Naive thymus-derived CD4-positive, alpha-beta T cell (primary cell): ENCODE measurements around the gene BAIAP2. TPM values are rescaled to one million over a fixed set of nuclear protein-coding genes. Genes with fewer than 3 reads are reported as not detected.
A peak's percentile ranks its signal among the peaks of the same experiment; 100 is the strongest.

Source experiments
- ATAC-seq: fragments of 150-1000 bp; cut with Tn5 transposase; 2 replicates; pipeline ENCODE4 v1.10.0; 2021; ENCODE audit warnings: mild to moderate bottlenecking, moderate library complexity
- CTCF ChIA-PET: fragments of 350-600 bp; sonication (Branson Sonifier 250); formaldehyde crosslinking; loops from one replicate; lab custom pipeline; 2021; ENCODE audit warnings: antibody characterized with exemption; lab: Charles Lee
- POLR2A ChIA-PET: fragments of 350-600 bp; sonication (Branson Sonifier 250); formaldehyde crosslinking; loops from one replicate; lab custom pipeline; 2021; ENCODE audit warnings: antibody characterized with exemption, inconsistent platforms; lab: Charles Lee
- DNase-seq, 9 donors: peaks; one replicate each; pipeline versions ENCODE4 v3.0.0 to v3.0.0-alpha.2; 2020 to 2022; ENCODE audit warnings: mixed read lengths in 1 of 9
- H3K27ac ChIP-seq: one replicate; pipeline ENCODE4 v1.7.0; 2013; ENCODE audit warnings: mild to moderate bottlenecking, low read depth, low read length, moderate library complexity
- H3K27me3 ChIP-seq, 2 donors: one replicate each; pipeline ENCODE4 v1.7.0; 2013; ENCODE audit warnings: low read length in 2 of 2, mild to moderate bottlenecking in 2 of 2, moderate library complexity in 2 of 2; ENCODE audit not compliant: control insufficient read depth in 2 of 2, insufficient read depth in 2 of 2
- H3K36me3 ChIP-seq, 3 experiments: 1 replicate in 2 of 3; 2 replicates in 1 of 3; pipeline ENCODE4 v1.7.0; 2013; ENCODE audit warnings: low read length in 3 of 3, mild to moderate bottlenecking in 3 of 3, moderate library complexity in 1 of 3; ENCODE audit not compliant: insufficient read depth in 3 of 3, control insufficient read depth in 2 of 3
- H3K4me1 ChIP-seq, 2 donors: one replicate each; pipeline ENCODE4 v1.7.0; 2013; ENCODE audit warnings: low read length in 2 of 2, mild to moderate bottlenecking in 2 of 2, moderate library complexity in 1 of 2; ENCODE audit not compliant: control insufficient read depth in 2 of 2, insufficient read depth in 2 of 2
- H3K4me3 ChIP-seq: 2 replicates; pipeline ENCODE4 v1.7.0; 2013; ENCODE audit warnings: mild to moderate bottlenecking, low read length
- H3K9me3 ChIP-seq, 3 experiments: 1 replicate in 2 of 3; 2 replicates in 1 of 3; pipeline ENCODE4 v1.7.0; 2013; ENCODE audit warnings: low read length in 3 of 3; ENCODE audit not compliant: control insufficient read depth in 2 of 3
- H3K27ac Mint-ChIP-seq, 9 donors: one replicate each; pipeline ENCODE4 v1.8.0; 2020 to 2022; ENCODE audit warnings: mixed read lengths in 9 of 9, mild to moderate bottlenecking in 8 of 9, moderate library complexity in 5 of 9, inconsistent platforms in 2 of 9
- H3K27me3 Mint-ChIP-seq, 5 donors: one replicate each; pipeline ENCODE4 v1.8.0; 2021 to 2022; ENCODE audit warnings: mixed read lengths in 5 of 5, mild to moderate bottlenecking in 1 of 5
- H3K36me3 Mint-ChIP-seq, 5 donors: one replicate each; pipeline ENCODE4 v1.8.0; 2020 to 2022; ENCODE audit warnings: mixed read lengths in 5 of 5, mild to moderate bottlenecking in 3 of 5, inconsistent platforms in 1 of 5
- H3K4me1 Mint-ChIP-seq, 7 donors: one replicate each; pipeline ENCODE4 v1.8.0; 2020 to 2022; ENCODE audit warnings: mixed read lengths in 7 of 7, mild to moderate bottlenecking in 3 of 7, inconsistent platforms in 1 of 7
- H3K4me3 Mint-ChIP-seq, 10 donors: one replicate each; pipeline ENCODE4 v1.8.0; 2020 to 2022; ENCODE audit warnings: mild to moderate bottlenecking in 10 of 10, mixed read lengths in 10 of 10, moderate library complexity in 6 of 10, inconsistent platforms in 2 of 10
- H3K9me3 Mint-ChIP-seq, 11 donors: one replicate each; pipeline ENCODE4 v1.8.0; 2020 to 2022; ENCODE audit warnings: mixed read lengths in 11 of 11, mild to moderate bottlenecking in 4 of 11, inconsistent platforms in 1 of 11, moderate library complexity in 1 of 11
- intact Hi-C, 2 donors: fragments of 100-400 bp; cut with micrococcal nuclease; formaldehyde crosslinking; loops; one replicate each; pipeline ENCODE4 v1.15.1; 2023
- polyA plus RNA-seq, 2 donors: library from polyadenylated mRNA; unstranded; fragments of 300-500 nt; fragmentation: Illumina TruSeq; gene quantifications; one replicate each; pipeline ENCODE4 v1.2.3, GENCODE V29; 2021
- total RNA-seq, 6 experiments: library from RNA in 5 of 6; stranded (reverse) in 5 of 6; gene quantifications; 1 replicate in 5 of 6; 2 replicates in 1 of 6; pipeline ENCODE4 v1.2.3 and lab custom pipeline; 2021 to 2026

The BAIAP2 gene, protein sequence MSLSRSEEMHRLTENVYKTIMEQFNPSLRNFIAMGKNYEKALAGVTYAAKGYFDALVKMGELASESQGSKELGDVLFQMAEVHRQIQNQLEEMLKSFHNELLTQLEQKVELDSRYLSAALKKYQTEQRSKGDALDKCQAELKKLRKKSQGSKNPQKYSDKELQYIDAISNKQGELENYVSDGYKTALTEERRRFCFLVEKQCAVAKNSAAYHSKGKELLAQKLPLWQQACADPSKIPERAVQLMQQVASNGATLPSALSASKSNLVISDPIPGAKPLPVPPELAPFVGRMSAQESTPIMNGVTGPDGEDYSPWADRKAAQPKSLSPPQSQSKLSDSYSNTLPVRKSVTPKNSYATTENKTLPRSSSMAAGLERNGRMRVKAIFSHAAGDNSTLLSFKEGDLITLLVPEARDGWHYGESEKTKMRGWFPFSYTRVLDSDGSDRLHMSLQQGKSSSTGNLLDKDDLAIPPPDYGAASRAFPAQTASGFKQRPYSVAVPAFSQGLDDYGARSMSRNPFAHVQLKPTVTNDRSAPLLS
- total RNA-seq, result 10 to 100 TPM in 3 of 5 experiments, 1 to 10 TPM in 2; 7.3 to 13.7 (median 12.3) TPM
- 1 to 10 TPM; 3.2 to 4.9 TPM for polyA plus RNA-seq
- 31.4 reads per million, percentile 61 among the genes with 10 or more reads in this experiment for total RNA-seq (lab: John Stamatoyannopoulos, UW)

DNA sequence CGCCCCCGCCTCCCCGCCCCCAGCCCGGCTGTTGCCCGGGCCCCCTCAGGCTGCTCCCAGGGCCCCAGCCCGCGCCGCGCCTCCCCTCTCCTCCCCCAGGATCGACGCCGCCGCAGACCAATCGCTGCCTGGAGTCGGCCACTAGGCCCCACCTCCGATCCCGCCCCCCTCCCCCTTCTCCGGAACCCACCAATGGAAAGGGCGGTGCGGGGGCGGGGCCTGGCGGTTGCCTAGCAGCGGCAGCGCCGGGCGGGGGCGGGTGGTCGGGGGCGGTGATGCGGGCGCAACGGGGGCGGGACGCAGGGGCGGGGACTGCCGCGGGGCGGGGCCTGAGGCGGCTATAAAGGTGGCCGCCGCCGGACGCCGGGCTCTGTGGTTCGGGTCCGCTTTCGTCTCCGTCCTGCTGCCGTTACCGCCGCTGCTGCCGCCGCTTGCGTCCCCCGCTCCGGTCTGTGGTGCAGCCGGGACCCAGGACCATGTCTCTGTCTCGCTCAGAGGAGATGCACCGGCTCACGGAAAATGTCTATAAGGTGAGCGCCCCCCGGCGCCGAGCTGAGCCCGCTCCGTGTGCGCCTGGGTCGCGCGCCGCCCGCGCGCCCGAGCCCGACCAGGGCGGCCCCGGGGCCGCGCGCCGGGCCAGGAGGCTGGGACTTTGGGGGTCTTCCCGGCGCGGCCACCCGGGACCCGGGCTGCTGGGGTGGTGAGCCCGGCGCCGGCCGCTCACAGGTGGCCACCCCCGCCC lies at the start of gene BAIAP2:
TSS of gene BAIAP2 (plus strand) at position 373 of the 742 bp plus-strand sequence. CDS start at position 477, 104 bp downstream.
- Mint-ChIP-seq H3K27ac (peak within 1 kb of the TSS in 8 of 9 donors; percentile 49 to 93 (median 87)), H3K36me3 (peaks cover 0 to 3% (median 0%) of the 10 kb centered on the region in 5 donors), H3K4me1 (peaks cover 5 to 27% (median 19%) of the 10 kb centered on the region in 7 donors), H3K4me3 (peak within 1 kb of the TSS; percentile 87 to 96 (median 92)), H3K9me3 (no peaks in the 10 kb centered on the region), H3K27me3 (peaks cover 0 to 49% (median 0%) of the 10 kb centered on the region in 5 donors)
- ChIA-PET POLR2A (interaction anchor here (1.0 to 2.3 kb wide), 5 partner anchors 11 to 580 kb away, joined by 3 to 9 read pairs (median 4); no protein-coding TSS in a partner anchor), CTCF (no interaction called here)
- ATAC-seq (peak; percentile 94), DNase-seq (peak; percentile 88 to 95 (median 94))
- Histone ChIP-seq H3K27ac (peak within 1 kb of the TSS; percentile 67), H3K9me3 (no peaks in the 10 kb centered on the region), H3K27me3 (no peaks in the 10 kb centered on the region), H3K4me1 (peaks cover 0 to 9% of the 10 kb centered on the region in 2 donors), H3K36me3 (no peaks in the 10 kb centered on the region), H3K4me3 (peak within 1 kb of the TSS; percentile 53)
- intact Hi-C loops, result loop anchor here (1.0 to 10.0 kb wide), 9 partner anchors 12 to 580 kb away; partner anchors contain the start of genes CHMP6 (in 2 of the 2), NDUFAF8 (in 1 of the 2) and TEPSIN (in 1 of the 2)

- POLR2A ChIA-PET, result interaction anchor here (0.7 kb wide), 1 partner anchor 571 kb away, joined by 3 read pairs; no protein-coding TSS in a partner anchor
- intact Hi-C loops, result loop anchor here in 1 of 2 donors (10.0 kb wide), 1 partner anchor 411 kb away; no protein-coding TSS in a partner anchor
- H3K36me3 Mint-ChIP-seq, result no peaks in the 10 kb centered on the region
- H3K4me1 Mint-ChIP-seq, result peaks cover under 1 to 20% (median 11%) of the 10 kb centered on the region in 7 donors
- H3K9me3 Mint-ChIP-seq, result peaks cover 0 to 8% (median 0%) of the 10 kb centered on the region in 11 donors
- CTCF ChIA-PET, result no interaction called here
- Histone ChIP-seq H3K27me3 (no peaks in the 10 kb centered on the region), H3K4me3 (no peak overlapping the region), H3K36me3 (no peaks in the 10 kb centered on the region), H3K4me1 (peaks cover 10 to 17% of the 10 kb centered on the region in 2 donors), H3K27ac (no peak overlapping the region), H3K9me3 (no peaks in the 10 kb centered on the region)
- no peak overlapping the region for H3K27ac Mint-ChIP-seq
- peaks cover 0 to 17% (median 0%) of the 10 kb centered on the region in 5 donors for H3K27me3 Mint-ChIP-seq
- ATAC-seq (no peak), DNase-seq (no peak)
- no peak overlapping the region for H3K4me3 Mint-ChIP-seq
Observed at GRCh38 chr17:80986046-80986445, 48.9 kb upstream of the BAIAP2 start.

DNA sequence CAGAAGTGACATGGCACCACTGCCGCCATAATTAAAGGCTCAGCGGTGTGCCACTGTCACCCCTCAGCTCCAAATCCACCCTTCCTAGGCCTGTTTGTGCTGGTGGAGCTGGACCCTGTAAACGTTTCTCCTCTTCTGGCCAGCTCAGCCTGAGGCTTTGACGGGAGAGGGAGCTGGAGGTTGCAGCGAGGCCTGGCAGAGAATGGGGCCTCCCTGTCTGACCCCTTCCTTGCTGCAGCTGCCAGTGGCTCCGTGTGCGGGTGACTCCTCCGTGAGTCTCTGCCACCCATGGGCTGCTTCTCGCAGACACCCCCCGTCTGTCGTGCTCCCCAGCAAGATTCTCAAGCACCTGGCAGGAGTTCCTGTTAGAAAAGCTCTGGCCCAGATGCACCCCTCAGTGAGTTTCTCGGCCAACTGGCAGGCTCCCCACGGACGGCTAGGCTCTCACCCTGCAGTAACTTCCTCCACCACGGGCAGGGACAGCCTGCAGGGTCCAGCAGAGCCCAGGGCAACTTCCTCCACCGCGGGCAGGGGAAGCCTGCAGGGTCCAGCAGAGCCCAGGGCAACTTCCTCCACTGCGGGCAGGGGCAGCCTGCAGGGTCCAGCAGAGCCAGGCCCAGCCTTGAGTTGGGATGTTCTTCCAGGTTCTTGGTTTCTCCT lies 48.0 kb upstream of the BAIAP2 start:
- Histone ChIP-seq H3K27ac (no peak overlapping the region), H3K9me3 (no peaks in the 10 kb centered on the region), H3K36me3 (no peaks in the 10 kb centered on the region), H3K4me3 (no peak overlapping the region), H3K27me3 (no peaks in the 10 kb centered on the region), H3K4me1 (peaks cover 14 to 17% of the 10 kb centered on the region in 2 donors)
- Mint-ChIP-seq H3K4me3 (no peak overlapping the region), H3K36me3 (no peaks in the 10 kb centered on the region), H3K9me3 (peaks cover 0 to 11% (median 0%) of the 10 kb centered on the region in 11 donors), H3K27ac (no peak overlapping the region), H3K27me3 (peaks cover 0 to 17% (median 0%) of the 10 kb centered on the region in 5 donors), H3K4me1 (peaks cover 0 to 23% (median 11%) of the 10 kb centered on the region in 7 donors)
- DNase-seq (no peak), ATAC-seq (peak; percentile 57)
- ChIA-PET POLR2A (interaction anchor here (0.7 kb wide), 1 partner anchor 572 kb away, joined by 3 read pairs; no protein-coding TSS in a partner anchor), CTCF (interaction anchor here (0.7 to 1.2 kb wide), 2 partner anchors 25 to 115 kb away, joined by 3 to 4 read pairs; no protein-coding TSS in a partner anchor)
- intact Hi-C loops, result loop anchor here in 1 of 2 donors (10.0 kb wide), 1 partner anchor 412 kb away; no protein-coding TSS in a partner anchor

- POLR2A ChIA-PET, result interaction anchor here (1.9 kb wide), 1 partner anchor 31 kb away, joined by 8 read pairs; no protein-coding TSS in a partner anchor
- ATAC-seq, result no peak
- peak overlapping the region in 1 of 10 donors; percentile 12 for H3K4me3 Mint-ChIP-seq
Observed at GRCh38 chr17:80987941-80988461, 47.0 kb upstream of the BAIAP2 start.

GRCh38 chr17:80989586-80989913 lies 45.4 kb upstream of the BAIAP2 start:
- H3K27me3 Mint-ChIP-seq, result peaks cover 0 to 13% (median 0%) of the 10 kb centered on the region in 5 donors
- no peak for DNase-seq
- intact Hi-C loops, result loop anchor here in 1 of 2 donors (1.0 to 10.0 kb wide), 2 partner anchors 112 to 415 kb away; no protein-coding TSS in a partner anchor

More at GRCh38 chr17:80987941-80988461, 47.0 kb upstream of the BAIAP2 start:
- Mint-ChIP-seq H3K27ac (no peak overlapping the region), H3K4me1 (peaks cover 1 to 29% (median 16%) of the 10 kb centered on the region in 7 donors), H3K36me3 (no peaks in the 10 kb centered on the region), H3K9me3 (peaks cover 0 to 11% (median 0%) of the 10 kb centered on the region in 11 donors), H3K27me3 (peaks cover 0 to 17% (median 0%) of the 10 kb centered on the region in 5 donors)
- Histone ChIP-seq H3K27me3 (no peaks in the 10 kb centered on the region), H3K9me3 (no peaks in the 10 kb centered on the region), H3K27ac (no peak overlapping the region), H3K36me3 (no peaks in the 10 kb centered on the region), H3K4me3 (no peak overlapping the region), H3K4me1 (peaks cover 14 to 23% of the 10 kb centered on the region in 2 donors)
- DNase-seq, result no peak
- CTCF ChIA-PET, result interaction anchor here (0.7 to 1.6 kb wide), 8 partner anchors 29 to 562 kb away, joined by 3 to 11 read pairs (median 4); no protein-coding TSS in a partner anchor
- intact Hi-C loops, result loop anchor here in 1 of 2 donors (10.0 kb wide), 1 partner anchor 413 kb away; no protein-coding TSS in a partner anchor

More at GRCh38 chr17:80989586-80989913, 45.4 kb upstream of the BAIAP2 start:
- H3K4me3 Mint-ChIP-seq, result peak overlapping the region in 5 of 10 donors; percentile 54 to 87 (median 74)
- no peaks in the 10 kb centered on the region for H3K36me3 ChIP-seq
- no peak overlapping the region for H3K4me3 ChIP-seq
- H3K9me3 ChIP-seq, result no peaks in the 10 kb centered on the region
- H3K27ac Mint-ChIP-seq, result peak overlapping the region in 2 of 9 donors; percentile 17 to 36
- peaks cover 7 to 38% (median 21%) of the 10 kb centered on the region in 7 donors for H3K4me1 Mint-ChIP-seq
- no peaks in the 10 kb centered on the region for H3K27me3 ChIP-seq
- POLR2A ChIA-PET, result interaction anchor here (0.6 to 1.9 kb wide), 2 partner anchors 29 to 34 kb away, joined by 3 to 8 read pairs; no protein-coding TSS in a partner anchor
- CTCF ChIA-PET, result interaction anchor here (0.7 to 1.6 kb wide), 10 partner anchors 28 to 890 kb away, joined by 3 to 11 read pairs (median 4); no protein-coding TSS in a partner anchor
- no peaks in the 10 kb centered on the region for H3K36me3 Mint-ChIP-seq
- peaks cover 0 to 9% (median 0%) of the 10 kb centered on the region in 11 donors for H3K9me3 Mint-ChIP-seq
- H3K4me1 ChIP-seq, result peaks cover 14 to 25% of the 10 kb centered on the region in 2 donors
- H3K27ac ChIP-seq, result no peak overlapping the region
- ATAC-seq, result no peak
